Esophagus squamous epithelium (tissue), 5 donors: Measurements from ENCODE around the gene CCL20. TPM values are rescaled to one million over a fixed set of nuclear protein-coding genes. Genes with fewer than 3 reads are reported as not detected.

Experiments used
- DNase-seq: peaks from one replicate; lab custom pipeline; 2025; lab: John Stamatoyannopoulos, UW
- H3K27ac ChIP-seq, 4 donors: fragments of 200-600 bp; sonication (generic); one replicate each; pipeline ENCODE4 v1.5.1; 2016 to 2019; ENCODE audit warnings: mild to moderate bottlenecking in 1 of 4
- H3K27me3 ChIP-seq, 4 donors: fragments of 200-600 bp; sonication (generic); 1 replicate in 3 of 4; 2 replicates in 1 of 4; pipeline versions ENCODE4 v1.5.1 to v1.6.0; 2017 to 2021; ENCODE audit warnings: antibody characterized with exemption in 1 of 4
- H3K36me3 ChIP-seq, 3 donors: fragments of 200-600 bp; sonication (generic); one replicate each; pipeline ENCODE4 v1.5.1; 2016 to 2019
- H3K4me1 ChIP-seq, 3 donors: fragments of 200-600 bp; sonication (generic); one replicate each; pipeline ENCODE4 v1.5.1; 2017 to 2019
- H3K4me3 ChIP-seq, 4 donors: fragments of 200-600 bp; sonication (generic); 1 replicate in 3 of 4; 2 replicates in 1 of 4; pipeline ENCODE4 v1.5.1; 2016 to 2019; ENCODE audit warnings: mild to moderate bottlenecking in 2 of 4, moderate library complexity in 1 of 4
- H3K9me3 ChIP-seq, 3 donors: fragments of 200-600 bp; sonication (generic); one replicate each; pipeline ENCODE4 v1.5.1; 2016 to 2019
- POLR2A ChIP-seq, 4 donors: fragments of 450-650 bp; IDR thresholded peaks; one replicate each; pipeline ENCODE4 v1.6.1; 2017; ENCODE audit warnings: antibody characterized with exemption in 4 of 4, mild to moderate bottlenecking in 4 of 4, moderate library complexity in 3 of 4
- WGBS, 2 donors: methylation state at CpG; one replicate each; pipeline ENCODE4 v1.1.5; 2018; 5-methylcytosine and 5-hydroxymethylcytosine counted together
- intact Hi-C: fragments of 100-400 bp; cut with DNase I; formaldehyde crosslinking; loops from one replicate; pipeline ENCODE4 v1.15.0; 2022
- total RNA-seq, 4 donors: library from RNA; depleted of rRNA; stranded (reverse); fragments of >200 nt; gene quantifications; one replicate each; pipeline ENCODE4 v1.1.0, GENCODE V29; 2016
- TF ChIP-seq, protein P1 (sequence below), 6 experiments: fragments of 450-650 bp in 4 of 6; fragments of 200-600 bp in 2 of 6; sonication (generic) in 2 of 6; IDR thresholded peaks; one replicate each; pipeline ENCODE4 v1.5.1; 2016 to 2019; ENCODE audit warnings: antibody characterized with exemption in 6 of 6, mild to moderate bottlenecking in 4 of 6, moderate library complexity in 4 of 6
- donor health status: DM: yes; HTN: yes; CAD: no.

CCL20 gene
- total RNA-seq, 4 donors from 2014 or later: 1.9 to 57.2 (median 8.5) TPM

DNA sequence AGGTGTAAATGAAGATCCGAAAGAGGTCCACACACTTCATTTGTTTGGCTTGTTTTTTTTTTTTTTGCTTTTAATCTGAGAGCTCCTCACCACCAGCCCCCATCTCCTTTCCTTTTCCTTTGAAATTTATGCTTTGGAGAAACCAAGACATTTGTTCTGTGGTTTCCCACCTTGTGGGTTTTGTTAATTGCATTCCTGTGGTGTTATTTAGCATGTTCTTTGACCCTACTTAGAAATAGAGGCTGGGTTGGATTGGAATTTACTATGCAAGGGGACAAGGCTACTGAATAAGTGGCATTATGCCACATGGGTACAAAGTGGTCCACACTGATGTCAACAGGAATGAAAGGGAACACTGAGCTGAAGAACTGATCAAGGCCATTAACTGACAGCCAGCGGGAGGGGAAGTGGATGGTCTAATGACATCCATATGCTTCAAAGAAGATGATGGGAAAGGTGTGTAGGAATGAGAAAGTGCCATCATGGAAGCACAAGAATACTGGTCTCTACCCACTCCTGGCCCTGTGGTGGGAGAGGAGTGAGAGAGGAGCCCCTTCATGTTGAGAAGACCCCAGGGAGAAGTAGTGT lies 8.9 kb downstream of the CCL20 start:
- no peak overlapping the region for H3K4me3 ChIP-seq
- no peak overlapping the region for H3K27ac ChIP-seq
- no peaks in the 10 kb centered on the region for H3K27me3 ChIP-seq
- 77 to 95% methylated on average over 2 of the region's 2 CpGs for WGBS, 2 donors
- H3K9me3 ChIP-seq: no peaks in the 10 kb centered on the region
- TF ChIP-seq POLR2A (IDR thresholded peaks at IDR 0.05): no peak
- TF ChIP-seq, protein P1, sequence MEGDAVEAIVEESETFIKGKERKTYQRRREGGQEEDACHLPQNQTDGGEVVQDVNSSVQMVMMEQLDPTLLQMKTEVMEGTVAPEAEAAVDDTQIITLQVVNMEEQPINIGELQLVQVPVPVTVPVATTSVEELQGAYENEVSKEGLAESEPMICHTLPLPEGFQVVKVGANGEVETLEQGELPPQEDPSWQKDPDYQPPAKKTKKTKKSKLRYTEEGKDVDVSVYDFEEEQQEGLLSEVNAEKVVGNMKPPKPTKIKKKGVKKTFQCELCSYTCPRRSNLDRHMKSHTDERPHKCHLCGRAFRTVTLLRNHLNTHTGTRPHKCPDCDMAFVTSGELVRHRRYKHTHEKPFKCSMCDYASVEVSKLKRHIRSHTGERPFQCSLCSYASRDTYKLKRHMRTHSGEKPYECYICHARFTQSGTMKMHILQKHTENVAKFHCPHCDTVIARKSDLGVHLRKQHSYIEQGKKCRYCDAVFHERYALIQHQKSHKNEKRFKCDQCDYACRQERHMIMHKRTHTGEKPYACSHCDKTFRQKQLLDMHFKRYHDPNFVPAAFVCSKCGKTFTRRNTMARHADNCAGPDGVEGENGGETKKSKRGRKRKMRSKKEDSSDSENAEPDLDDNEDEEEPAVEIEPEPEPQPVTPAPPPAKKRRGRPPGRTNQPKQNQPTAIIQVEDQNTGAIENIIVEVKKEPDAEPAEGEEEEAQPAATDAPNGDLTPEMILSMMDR (IDR thresholded peaks at IDR 0.05): no peak
- intact Hi-C loops: no loop called here
- DNase-seq: no peak
- no peaks in the 10 kb centered on the region for H3K36me3 ChIP-seq
- peaks cover 7 to 39% (median 16%) of the 10 kb centered on the region in 3 donors for H3K4me1 ChIP-seq

DNA sequence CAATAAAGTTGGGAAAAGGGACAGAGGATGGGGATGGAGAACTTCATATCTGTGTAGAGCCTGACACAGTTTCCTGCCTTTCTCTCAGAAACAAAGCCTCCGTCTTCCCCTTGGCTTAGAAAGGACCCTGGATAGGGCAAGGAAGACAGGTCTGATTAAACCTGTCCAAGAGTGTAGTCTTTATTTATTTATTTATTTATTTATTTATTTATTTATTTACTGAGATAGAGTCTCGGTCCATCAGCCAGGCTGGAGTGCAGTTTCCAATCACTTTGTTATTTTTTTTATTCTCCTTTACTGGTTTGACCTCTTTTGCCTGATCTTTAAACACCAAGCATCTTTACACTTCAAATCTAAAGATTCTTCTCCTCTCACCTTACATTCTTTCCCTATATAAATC lies 10.3 kb downstream of the CCL20 start:
- no peak overlapping the region for H3K27ac ChIP-seq
- H3K4me1 ChIP-seq: peaks cover 0 to 25% (median 5%) of the 10 kb centered on the region in 3 donors
- no peak for TF ChIP-seq POLR2A (IDR thresholded peaks at IDR 0.05)
- TF ChIP-seq, protein P1 (IDR thresholded peaks at IDR 0.05): no peak
- no peaks in the 10 kb centered on the region for H3K27me3 ChIP-seq
- no peak for DNase-seq
- 64 to 72% methylated on average over 2 of the region's 2 CpGs for WGBS, 2 donors
- no peaks in the 10 kb centered on the region for H3K36me3 ChIP-seq
- intact Hi-C loops: no loop called here
- H3K4me3 ChIP-seq: no peak overlapping the region
- no peaks in the 10 kb centered on the region for H3K9me3 ChIP-seq

DNA sequence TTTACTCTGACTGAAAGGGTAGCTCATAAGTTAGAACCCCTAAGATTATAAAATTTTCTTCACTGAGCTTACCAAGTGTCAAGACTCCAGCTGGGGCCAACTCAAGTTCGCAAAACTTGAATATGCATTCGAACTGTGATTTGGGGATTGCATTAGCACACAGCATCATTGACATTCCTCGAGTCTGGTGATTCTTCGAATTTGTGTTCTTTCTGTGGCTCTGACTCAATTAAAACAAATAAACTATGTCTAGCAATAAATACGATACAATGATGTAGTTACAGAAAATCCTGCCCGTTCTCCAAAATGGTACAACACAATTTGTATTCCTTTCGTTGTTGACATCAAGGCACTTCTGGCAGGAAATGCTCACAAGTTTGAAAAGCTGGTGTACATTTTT lies 11.1 kb downstream of the CCL20 start:
- peaks cover 0 to 20% (median 3%) of the 10 kb centered on the region in 3 donors for H3K4me1 ChIP-seq
- no peak for DNase-seq
- WGBS, 2 donors: 91 to 92% methylated on average over 7 of the region's 7 CpGs
- TF ChIP-seq, protein P1 (IDR thresholded peaks at IDR 0.05): no peak
- no peak for TF ChIP-seq POLR2A (IDR thresholded peaks at IDR 0.05)
- no peaks in the 10 kb centered on the region for H3K9me3 ChIP-seq
- H3K4me3 ChIP-seq: no peak overlapping the region
- no peaks in the 10 kb centered on the region for H3K36me3 ChIP-seq
- intact Hi-C loops: no loop called here
- H3K27ac ChIP-seq: no peak overlapping the region
- H3K27me3 ChIP-seq: no peaks in the 10 kb centered on the region

DNA sequence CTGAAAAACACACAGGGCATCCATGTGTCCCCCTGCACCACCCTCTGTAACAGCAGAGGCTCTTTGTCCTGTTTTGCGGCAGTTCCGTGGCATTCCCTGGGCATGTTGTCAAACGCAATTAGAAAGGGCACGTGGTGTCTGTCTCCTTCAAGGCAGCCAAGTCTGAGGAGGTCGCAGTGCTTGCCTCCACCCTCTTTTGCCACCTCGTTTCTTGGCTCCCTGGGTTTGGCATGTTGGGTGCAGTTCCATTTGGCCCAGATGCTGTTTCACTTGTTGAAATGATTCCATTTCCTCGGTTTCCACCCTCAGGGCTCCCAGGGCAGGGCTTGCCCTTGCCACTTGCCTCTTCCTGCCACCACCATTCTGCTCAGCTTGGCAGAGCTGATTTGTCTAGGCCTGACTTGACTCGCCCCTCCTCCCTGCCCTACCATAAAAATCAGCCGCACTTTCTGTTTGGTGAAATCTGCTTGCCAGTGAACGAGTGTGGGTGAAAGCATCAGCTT lies 12.4 kb downstream of the CCL20 start:
- Histone ChIP-seq H3K9me3 (no peaks in the 10 kb centered on the region), H3K27ac (peak overlapping the region; percentile 52 to 84 (median 70)), H3K36me3 (no peaks in the 10 kb centered on the region), H3K4me1 (peaks cover 0 to 20% (median 3%) of the 10 kb centered on the region in 3 donors), H3K4me3 (peak overlapping the region in 1 of 4 donors; percentile 5), H3K27me3 (no peaks in the 10 kb centered on the region)
- intact Hi-C loops: no loop called here
- DNase-seq: no peak
- WGBS, 2 donors: 37 to 44% methylated on average over 8 to 10 of the region's 10 CpGs
- TF ChIP-seq, protein P1 (IDR thresholded peaks at IDR 0.05): no peak
- TF ChIP-seq POLR2A (IDR thresholded peaks at IDR 0.05): no peak

DNA sequence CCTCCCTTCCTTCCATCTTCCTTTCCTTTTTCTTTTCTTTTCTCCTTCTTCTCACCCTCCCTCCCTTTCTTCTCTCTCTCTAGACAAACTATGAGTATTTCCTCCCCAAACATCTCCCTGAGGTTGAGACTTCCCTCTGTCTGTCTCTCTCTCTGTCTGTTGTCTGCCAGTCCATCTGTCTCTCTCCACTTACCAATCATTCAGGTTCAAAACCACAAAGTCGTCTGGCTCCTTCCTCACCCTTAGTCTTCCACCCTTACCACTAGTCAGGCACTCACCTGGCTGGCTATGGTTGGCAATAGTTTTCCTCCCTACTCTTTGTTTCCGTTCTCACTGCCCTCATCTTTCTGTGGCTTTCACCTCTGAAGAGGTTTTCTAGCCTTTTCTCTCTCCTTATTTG lies 12.9 kb downstream of the CCL20 start:
- 8 to 9% methylated on average over 2 of the region's 2 CpGs for WGBS, 2 donors
- intact Hi-C loops: no loop called here
- peak overlapping the region; percentile 52 to 84 (median 70) for H3K27ac ChIP-seq
- no peaks in the 10 kb centered on the region for H3K27me3 ChIP-seq
- H3K4me3 ChIP-seq: no peak overlapping the region
- H3K4me1 ChIP-seq: peaks cover 0 to 20% (median 3%) of the 10 kb centered on the region in 3 donors
- TF ChIP-seq, protein P1 (IDR thresholded peaks at IDR 0.05): no peak
- TF ChIP-seq POLR2A (IDR thresholded peaks at IDR 0.05): no peak
- DNase-seq: no peak
- H3K9me3 ChIP-seq: no peaks in the 10 kb centered on the region
- no peaks in the 10 kb centered on the region for H3K36me3 ChIP-seq
